Astrocyte (in vitro differentiated cells and primary cell): Measurements from ENCODE around the gene CACNB2. TPM values are rescaled to one million over a fixed set of nuclear protein-coding genes. Genes with fewer than 3 reads are reported as not detected.

Source experiments
- DNase-seq: peaks from one replicate; pipeline ENCODE4 v3.0.0-alpha.2; 2010; ENCODE audit warnings: low read depth
- FAIRE-seq: peaks from 2 replicates; lab custom pipeline; 2011; peaks lifted over from hg19 to GRCh38; lab: Jason Lieb, UNC
- H2AFZ ChIP-seq: 2 replicates; pipeline ENCODE4 v1.6.0; 2012; ENCODE audit warnings: low read depth, low read length, inconsistent platforms
- H3K27ac ChIP-seq: 2 replicates; pipeline ENCODE4 v1.5.1; 2011; ENCODE audit warnings: low read depth, low read length, inconsistent platforms
- H3K27me3 ChIP-seq: 2 replicates; pipeline ENCODE4 v1.6.0; 2011; ENCODE audit warnings: low read length, inconsistent platforms; ENCODE audit not compliant: insufficient read depth
- H3K36me3 ChIP-seq: 2 replicates; pipeline ENCODE4 v1.5.1; 2011; ENCODE audit warnings: low read length, inconsistent platforms; ENCODE audit not compliant: insufficient read depth
- H3K4me1 ChIP-seq: 2 replicates; pipeline ENCODE4 v1.5.1; 2011; ENCODE audit warnings: low read length, inconsistent platforms; ENCODE audit not compliant: insufficient read depth
- H3K4me2 ChIP-seq: 2 replicates; pipeline ENCODE4 v1.6.0; 2012; ENCODE audit warnings: low read length, inconsistent platforms
- H3K4me3 ChIP-seq: 2 replicates; pipeline ENCODE4 v1.5.1; 2011; ENCODE audit warnings: low read depth, mild to moderate bottlenecking, low read length, inconsistent platforms; ENCODE audit not compliant: insufficient read depth
- H3K79me2 ChIP-seq: 2 replicates; pipeline ENCODE4 v1.6.0; 2012; ENCODE audit warnings: mild to moderate bottlenecking, low read length, inconsistent platforms; ENCODE audit not compliant: insufficient read depth
- H3K9ac ChIP-seq: 2 replicates; pipeline ENCODE4 v1.6.0; 2012; ENCODE audit warnings: mild to moderate bottlenecking, low read length, inconsistent platforms
- H3K9me3 ChIP-seq: 2 replicates; pipeline ENCODE4 v1.5.1; 2012; ENCODE audit warnings: low read depth, mild to moderate bottlenecking, low read length, inconsistent platforms; ENCODE audit not compliant: insufficient read depth
- H4K20me1 ChIP-seq: 2 replicates; pipeline ENCODE4 v1.6.0; 2012; ENCODE audit warnings: low read length, inconsistent platforms; ENCODE audit not compliant: insufficient read depth
- H3K27ac Mint-ChIP-seq: one replicate; pipeline ENCODE4 v1.8.0; 2021; ENCODE audit warnings: mild to moderate bottlenecking, mixed read lengths; ENCODE audit not compliant: unreplicated experiment
- H3K27me3 Mint-ChIP-seq: one replicate; pipeline ENCODE4 v1.8.0; 2021; ENCODE audit warnings: low read depth, mixed read lengths; ENCODE audit not compliant: unreplicated experiment
- H3K36me3 Mint-ChIP-seq: one replicate; pipeline ENCODE4 v1.8.0; 2021; ENCODE audit warnings: low read depth, mixed read lengths; ENCODE audit not compliant: unreplicated experiment
- H3K4me1 Mint-ChIP-seq: one replicate; pipeline ENCODE4 v1.8.0; 2021; ENCODE audit warnings: low read depth, mixed read lengths; ENCODE audit not compliant: unreplicated experiment
- H3K4me3 Mint-ChIP-seq: one replicate; pipeline ENCODE4 v1.8.0; 2021; ENCODE audit warnings: mild to moderate bottlenecking, moderate library complexity, mixed read lengths; ENCODE audit not compliant: unreplicated experiment
- H3K9me3 Mint-ChIP-seq: one replicate; pipeline ENCODE4 v1.8.0; 2021; ENCODE audit warnings: mild to moderate bottlenecking, mixed read lengths; ENCODE audit not compliant: unreplicated experiment
- CTCF ChIP-seq: IDR thresholded peaks from 2 replicates; pipeline ENCODE4 v1.5.1; 2011; ENCODE audit warnings: low read depth, mild to moderate bottlenecking, inconsistent platforms, low read length, moderate library complexity; ENCODE audit not compliant: insufficient read depth
- EZH2 ChIP-seq: IDR thresholded peaks from 2 replicates; pipeline ENCODE4 v1.6.1; 2012; ENCODE audit warnings: mild to moderate bottlenecking, low read length, inconsistent platforms; ENCODE audit not compliant: insufficient read depth
- total RNA-seq: library from RNA; stranded (reverse); gene quantifications from 2 replicates; pipeline ENCODE4 v1.2.1, GENCODE V29; 2021

The CACNB2 gene
- total RNA-seq, 1 donor from 2014 or later, result 0.66 TPM

DNA sequence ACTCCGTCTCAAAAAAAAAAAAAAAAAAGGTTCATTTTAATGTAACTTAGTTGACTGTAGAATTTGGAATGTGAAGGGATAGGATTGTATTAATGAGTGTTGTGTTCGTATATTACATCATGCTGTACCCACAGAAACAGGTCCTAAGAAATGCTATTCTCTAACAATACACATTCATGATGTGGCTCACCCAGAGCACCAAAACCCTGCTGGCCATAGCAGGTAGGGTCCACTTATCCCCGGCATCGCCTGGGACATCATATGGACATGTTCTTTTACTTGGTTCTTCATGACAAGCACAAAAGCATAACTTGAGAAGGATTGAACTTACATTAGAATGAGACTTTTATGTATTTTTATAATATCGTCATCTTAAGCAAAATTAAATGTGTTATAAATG lies 241.5 kb downstream of the CACNB2 start:
- Histone ChIP-seq H3K4me2 (no peak overlapping the region), H3K4me3 (no peak overlapping the region), H3K36me3 (no peaks in the 10 kb centered on the region), H3K27me3 (no peaks in the 10 kb centered on the region), H4K20me1 (no peaks in the 10 kb centered on the region), H2AFZ (no peak overlapping the region), H3K79me2 (no peaks in the 10 kb centered on the region), H3K9ac (no peak overlapping the region), H3K9me3 (no peaks in the 10 kb centered on the region), H3K4me1 (no peaks in the 10 kb centered on the region), H3K27ac (no peak overlapping the region)
- FAIRE-seq (no peak), DNase-seq (no peak)
- Mint-ChIP-seq H3K9me3 (no peaks in the 10 kb centered on the region), H3K36me3 (no peaks in the 10 kb centered on the region), H3K27ac (no peak overlapping the region), H3K4me3 (no peak overlapping the region), H3K27me3 (no peaks in the 10 kb centered on the region), H3K4me1 (no peaks in the 10 kb centered on the region)
- no peak for TF ChIP-seq CTCF
- TF ChIP-seq EZH2, result no peak

- TF ChIP-seq CTCF (no peak), EZH2 (no peak)
- Histone ChIP-seq H3K27ac (no peak overlapping the region), H3K9ac (no peak overlapping the region), H4K20me1 (no peaks in the 10 kb centered on the region), H3K27me3 (peaks cover 9% of the 10 kb centered on the region), H3K9me3 (no peaks in the 10 kb centered on the region), H3K4me1 (no peaks in the 10 kb centered on the region), H3K79me2 (no peaks in the 10 kb centered on the region), H3K4me3 (no peak overlapping the region), H3K4me2 (no peak overlapping the region), H3K36me3 (no peaks in the 10 kb centered on the region), H2AFZ (no peak overlapping the region)
- Mint-ChIP-seq H3K4me1 (peaks cover 9% of the 10 kb centered on the region), H3K9me3 (no peaks in the 10 kb centered on the region), H3K4me3 (no peak overlapping the region), H3K27ac (no peak overlapping the region), H3K36me3 (no peaks in the 10 kb centered on the region), H3K27me3 (peaks cover 12% of the 10 kb centered on the region)
- no peak for FAIRE-seq
- no peak for DNase-seq
Observed at GRCh38 chr10:18397906-18398305, 257.7 kb downstream of the CACNB2 start.

GRCh38 chr10:18399158-18399557 lies 258.9 kb downstream of the CACNB2 start:
- no peak for FAIRE-seq
- no peak overlapping the region for H3K27ac Mint-ChIP-seq

More at GRCh38 chr10:18399158-18399557, 258.9 kb downstream of the CACNB2 start:
- H3K4me3 Mint-ChIP-seq, result no peak overlapping the region
- Histone ChIP-seq H3K9me3 (no peaks in the 10 kb centered on the region), H3K27ac (no peak overlapping the region), H3K36me3 (no peaks in the 10 kb centered on the region), H3K27me3 (peaks cover 9% of the 10 kb centered on the region), H3K9ac (no peak overlapping the region), H4K20me1 (no peaks in the 10 kb centered on the region), H3K79me2 (no peaks in the 10 kb centered on the region), H3K4me3 (no peak overlapping the region), H2AFZ (no peak overlapping the region), H3K4me1 (no peaks in the 10 kb centered on the region), H3K4me2 (no peak overlapping the region)
- no peaks in the 10 kb centered on the region for H3K9me3 Mint-ChIP-seq
- H3K36me3 Mint-ChIP-seq, result no peaks in the 10 kb centered on the region
- no peak for TF ChIP-seq EZH2
- TF ChIP-seq CTCF, result no peak
- peaks cover 12% of the 10 kb centered on the region for H3K27me3 Mint-ChIP-seq
- DNase-seq, result no peak
- H3K4me1 Mint-ChIP-seq, result peaks cover 10% of the 10 kb centered on the region
